ENCODE data around the gene OCA2.
"Not testable (repeated sequence)": the region's sequence is repeated elsewhere in the genome, so short reads cannot be mapped to it uniquely, and the experiment has no call there.

The OCA2 gene

DNA sequence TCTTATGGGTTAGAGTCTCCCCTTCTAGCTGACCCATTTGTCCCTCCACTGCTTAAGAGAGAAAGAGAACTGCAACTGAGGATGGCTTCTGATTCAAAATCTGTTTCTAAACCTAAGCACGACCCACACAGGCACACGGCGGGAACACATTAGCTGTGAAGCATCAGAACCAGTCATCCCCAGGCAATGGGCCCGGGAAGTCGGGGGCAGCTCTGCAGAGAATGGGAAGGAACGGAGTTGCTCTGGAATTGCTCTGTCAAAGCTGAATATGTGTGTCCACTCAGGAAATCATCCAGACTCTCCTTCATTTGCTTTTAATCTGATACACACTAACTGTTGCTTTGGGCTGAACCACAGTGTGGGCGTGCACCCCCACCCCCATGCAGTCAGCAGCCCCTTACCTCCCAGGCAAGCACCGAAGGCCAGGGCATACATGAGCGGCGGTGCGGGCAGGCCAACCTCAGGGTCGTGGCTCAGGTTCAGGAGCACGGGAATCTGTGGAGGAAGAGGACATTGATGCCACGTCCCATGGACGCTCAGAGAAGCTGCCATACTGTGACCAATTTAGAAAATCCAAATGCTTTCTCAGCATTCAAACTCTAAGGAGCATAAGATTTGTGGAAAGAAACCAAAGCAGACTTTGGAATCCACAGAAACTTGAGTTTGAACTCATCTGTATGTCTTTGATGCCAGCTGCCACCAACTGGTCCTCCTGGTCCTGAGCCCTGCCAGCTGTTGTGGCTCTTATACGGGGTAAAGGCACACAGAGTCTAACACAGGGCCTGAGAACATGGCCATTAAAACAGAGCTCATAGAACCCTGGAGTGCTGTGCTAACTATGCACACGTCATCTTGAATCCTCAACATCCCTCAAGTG lies 247.9 kb downstream of the OCA2 start:
- H3K4me3 ChIP-seq (ENCODE audit: low read depth, low read length), result no peak overlapping the region
- TF ChIP-seq CTCF (IDR thresholded peaks at IDR 0.05; ENCODE audit: borderline replicate concordance, insufficient read depth, low read depth, low read length), result no peak

GRCh38 chr15:27850050-27850449 lies 249.1 kb downstream of the OCA2 start:
- TF ChIP-seq CTCF (IDR thresholded peaks at IDR 0.05; ENCODE audit: borderline replicate concordance, insufficient read depth, low read depth, low read length), result no peak
- H3K4me3 ChIP-seq (ENCODE audit: low read depth, low read length), result no peak overlapping the region

DNA sequence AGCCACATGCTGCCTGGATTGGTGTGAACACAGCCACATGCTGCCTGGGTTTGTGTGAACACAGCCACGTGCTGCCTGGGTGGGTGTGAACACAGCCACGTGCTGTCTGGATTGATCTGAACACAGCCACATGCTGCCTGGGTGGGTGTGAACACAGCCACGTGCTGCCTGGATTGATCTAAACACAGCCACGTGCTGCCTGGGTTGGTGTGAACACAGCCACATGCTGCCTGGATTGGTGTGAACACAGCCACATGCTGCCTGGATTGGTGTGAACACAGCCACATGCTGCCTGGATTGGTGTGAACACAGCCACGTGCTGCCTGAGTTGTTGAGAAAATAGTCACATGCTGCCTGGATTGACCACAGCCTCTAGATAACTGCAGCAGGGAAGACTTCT lies 250.2 kb downstream of the OCA2 start:
- H3K4me3 ChIP-seq (ENCODE audit: low read depth, low read length), result not testable (repeated sequence)

DNA sequence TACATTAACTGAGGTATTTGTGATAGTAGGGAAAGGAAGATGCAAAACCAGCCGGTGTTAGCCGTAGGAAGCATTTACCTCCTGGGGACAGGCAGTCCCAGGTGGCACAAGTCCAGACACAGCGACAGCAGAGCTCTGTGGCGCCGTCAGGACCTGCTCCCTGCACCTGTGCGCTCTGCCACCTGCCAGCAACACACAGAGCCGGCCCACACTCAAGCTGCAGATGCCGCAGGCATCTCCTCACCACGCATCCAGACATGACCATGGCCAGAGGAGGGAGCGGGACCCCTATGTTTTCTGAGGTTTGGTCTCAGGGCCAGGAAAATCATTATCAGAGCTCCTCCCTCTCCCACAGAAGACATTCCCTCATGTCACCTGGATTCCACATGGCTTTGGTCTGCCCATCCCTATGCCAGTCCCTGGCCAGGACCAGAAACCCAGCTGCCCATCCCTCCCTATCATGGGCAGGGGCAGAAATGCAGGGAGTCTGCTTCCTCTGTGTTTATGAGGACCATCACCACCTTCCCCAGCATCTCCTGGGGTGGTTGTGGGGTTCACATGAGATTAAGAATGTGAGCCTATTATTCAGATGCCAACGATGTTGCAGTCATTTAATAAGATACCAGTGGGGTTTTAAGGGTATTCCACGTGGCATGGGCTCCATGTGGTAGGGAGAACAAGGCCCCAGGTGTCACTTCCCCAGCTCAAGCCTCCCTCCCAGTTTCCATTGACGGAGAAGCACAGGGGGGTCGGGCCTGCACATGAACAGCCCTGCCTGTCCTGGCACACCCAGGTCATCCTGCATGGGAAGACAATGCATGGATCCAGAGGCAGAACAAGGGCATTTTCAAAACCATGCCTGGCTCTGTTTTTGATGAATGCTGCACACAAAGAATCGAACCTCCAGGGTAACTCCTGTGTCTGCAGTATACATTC lies 251.1 kb downstream of the OCA2 start:
- no peak overlapping the region for H3K4me3 ChIP-seq (ENCODE audit: low read depth, low read length)
- no peak for TF ChIP-seq CTCF (IDR thresholded peaks at IDR 0.05; ENCODE audit: borderline replicate concordance, insufficient read depth, low read depth, low read length)

GRCh38 chr15:27846722-27847395 lies 252.3 kb downstream of the OCA2 start:
- no peak for TF ChIP-seq CTCF (IDR thresholded peaks at IDR 0.05; ENCODE audit: borderline replicate concordance, insufficient read depth, low read depth, low read length)
- no peak overlapping the region for H3K4me3 ChIP-seq (ENCODE audit: low read depth, low read length)

DNA sequence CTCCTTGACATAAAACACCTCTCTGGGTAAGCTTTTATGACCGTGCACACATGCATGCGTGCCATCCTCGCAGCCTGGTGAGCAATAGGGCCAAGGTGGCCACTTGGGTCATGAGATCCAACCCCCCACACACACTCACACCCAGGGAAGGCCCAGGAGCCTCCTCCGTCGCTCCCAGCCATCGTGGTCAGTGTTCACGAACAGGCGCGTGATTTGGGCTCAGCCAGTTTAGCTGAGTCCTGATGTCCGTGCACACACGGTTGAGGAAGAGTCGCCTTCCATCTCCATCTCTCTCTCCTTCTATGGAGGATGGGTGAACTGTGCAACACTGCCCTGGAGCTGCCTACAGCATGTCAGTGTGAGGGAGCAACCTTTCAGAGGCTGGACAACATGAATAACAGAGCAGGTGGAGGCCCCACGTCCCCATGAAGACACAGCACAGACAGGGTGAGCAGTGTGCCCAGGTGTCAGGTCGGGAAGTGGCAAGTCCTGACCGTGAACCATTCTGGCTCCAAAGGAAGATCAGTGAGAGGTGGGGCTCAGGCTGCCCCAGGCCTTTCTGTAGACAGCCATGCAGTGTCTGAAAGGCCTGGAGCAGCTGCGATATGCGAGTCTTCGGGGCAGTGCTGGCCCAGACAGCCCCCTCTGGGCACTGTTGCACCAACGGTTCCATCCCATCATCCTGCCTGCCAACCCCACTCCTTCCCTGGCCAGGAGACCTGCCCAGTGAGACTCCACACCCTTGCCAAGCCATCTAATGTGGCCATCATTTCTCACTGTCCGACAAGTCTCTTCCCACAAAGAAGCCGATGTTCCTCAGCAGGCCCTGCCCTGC lies 253.4 kb downstream of the OCA2 start:
- TF ChIP-seq CTCF (IDR thresholded peaks at IDR 0.05; ENCODE audit: borderline replicate concordance, insufficient read depth, low read depth, low read length), result no peak

More for the DNA sequence above, 253.4 kb downstream of the OCA2 start:
- no peak overlapping the region for H3K4me3 ChIP-seq (ENCODE audit: low read depth, low read length)
